Measurements from ENCODE around the gene ABCC6. TPM values are rescaled to one million over a fixed set of nuclear protein-coding genes. Genes with fewer than 3 reads are reported as not detected.
"Not testable (repeated sequence)": the region's sequence is repeated elsewhere in the genome, so short reads cannot be mapped to it uniquely, and the experiment has no call there.

The ABCC6 gene
- polyA plus RNA-seq, 2 donors, result 0.08 to 0.31 TPM

DNA sequence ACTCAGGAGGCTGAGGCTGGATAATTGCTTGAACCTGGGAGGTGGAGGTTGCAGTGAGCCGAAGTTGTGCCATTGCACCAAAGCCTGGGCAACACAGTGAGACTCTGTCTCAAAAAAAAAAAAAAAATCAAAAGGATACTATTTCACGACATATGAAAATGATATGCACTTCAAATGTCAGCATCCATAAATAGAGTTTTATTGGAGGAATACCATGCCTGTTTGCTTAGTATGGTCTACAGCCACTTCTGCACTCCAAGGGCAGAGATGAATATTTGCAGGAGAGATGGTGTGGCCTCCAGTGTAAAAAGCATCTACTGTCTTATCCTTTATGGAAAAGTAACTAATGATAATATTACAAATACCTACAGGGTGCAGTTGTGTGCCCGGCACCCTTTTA is 27.2 kb downstream of the ABCC6 start:
- H3K27ac ChIP-seq (ENCODE audit: low read depth in 2 of 2, low read length in 1 of 2), result no peak overlapping the region
- H3K9me3 ChIP-seq (ENCODE audit: control insufficient read depth in 2 of 2, insufficient read depth in 1 of 2, low read depth in 1 of 2, low read length in 1 of 2), result no peaks in the 10 kb centered on the region
- WGBS, 2 donors, result 80 to 90% methylated on average over 3 of the region's 3 CpGs
- no peaks in the 10 kb centered on the region for H3K4me1 ChIP-seq (ENCODE audit: control insufficient read depth in 2 of 2, insufficient read depth in 2 of 2, low read length in 1 of 2)
- H3K36me3 ChIP-seq (ENCODE audit: control insufficient read depth in 2 of 2, insufficient read depth in 2 of 2, low read length in 1 of 2), result no peaks in the 10 kb centered on the region
- H3K27me3 ChIP-seq (ENCODE audit: control insufficient read depth in 1 of 2, insufficient read depth in 2 of 2, low read length in 2 of 2), result no peaks in the 10 kb centered on the region
- no peak overlapping the region for H3K4me3 ChIP-seq (ENCODE audit: low read depth in 1 of 2, low read length in 2 of 2)

DNA sequence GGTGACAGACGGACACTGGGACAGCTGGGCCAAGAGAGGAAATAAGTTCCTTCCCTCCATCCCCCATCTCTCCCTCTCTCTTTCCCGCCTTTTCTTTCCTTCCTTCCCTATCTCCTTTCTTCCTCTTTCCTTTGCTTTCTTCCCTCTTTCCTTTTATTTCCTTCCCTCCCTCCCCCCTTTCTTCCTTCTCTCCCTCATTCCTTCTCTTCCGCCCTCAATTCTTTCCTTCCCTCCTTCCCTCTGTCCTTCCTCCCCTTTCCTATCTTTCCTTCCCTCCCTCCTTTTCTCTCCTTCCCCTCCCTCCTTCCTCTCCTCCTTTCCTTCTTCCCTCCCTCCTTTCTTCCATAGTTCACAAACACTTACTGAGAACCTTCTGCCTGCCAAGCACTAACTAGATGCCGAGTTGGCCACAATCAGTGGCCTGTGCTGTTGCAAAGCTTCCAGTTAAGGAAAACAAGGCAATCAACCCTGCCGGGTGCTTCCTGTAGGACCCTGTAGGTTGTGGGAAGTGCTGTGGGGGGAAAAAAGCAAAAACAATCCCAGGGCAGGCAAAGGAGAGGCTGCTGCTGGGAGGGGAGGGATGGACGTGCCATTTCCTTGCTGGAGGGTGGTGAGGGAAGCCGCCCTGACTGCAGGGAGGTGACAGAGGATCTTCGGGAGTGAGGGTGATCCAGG is 31.7 kb downstream of the ABCC6 start:
- H3K9me3 ChIP-seq (ENCODE audit: control insufficient read depth in 2 of 2, insufficient read depth in 1 of 2, low read depth in 1 of 2, low read length in 1 of 2), result no peaks in the 10 kb centered on the region
- 60 to 64% methylated on average over 7 to 8 of the region's 8 CpGs for WGBS, 2 donors
- H3K4me3 ChIP-seq (ENCODE audit: low read depth in 1 of 2, low read length in 2 of 2), result no peak overlapping the region
- H3K27me3 ChIP-seq (ENCODE audit: control insufficient read depth in 1 of 2, insufficient read depth in 2 of 2, low read length in 2 of 2), result no peaks in the 10 kb centered on the region
- H3K27ac ChIP-seq (ENCODE audit: low read depth in 2 of 2, low read length in 1 of 2), result no peak overlapping the region
- no peaks in the 10 kb centered on the region for H3K36me3 ChIP-seq (ENCODE audit: control insufficient read depth in 2 of 2, insufficient read depth in 2 of 2, low read length in 1 of 2)
- no peaks in the 10 kb centered on the region for H3K4me1 ChIP-seq (ENCODE audit: control insufficient read depth in 2 of 2, insufficient read depth in 2 of 2, low read length in 1 of 2)

DNA sequence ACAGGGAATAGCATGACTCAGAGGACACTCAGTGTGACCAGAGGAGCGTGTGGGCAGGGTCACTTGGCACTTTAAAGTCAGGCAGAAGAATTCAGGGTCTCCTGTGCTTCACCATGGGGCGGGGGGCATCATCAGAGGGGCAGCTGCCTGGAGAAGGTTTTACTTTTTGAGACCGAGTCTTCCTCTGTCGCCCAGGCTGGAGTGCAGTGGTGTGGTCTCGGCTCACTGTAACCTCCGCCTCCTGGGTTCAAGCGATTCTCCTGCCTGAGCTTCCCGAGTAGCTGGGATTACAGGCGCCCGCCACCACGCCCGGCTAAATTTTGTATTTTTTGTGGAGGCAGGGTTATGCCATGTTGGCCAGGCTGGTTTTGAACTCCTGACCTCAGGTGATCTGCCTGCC is 32.3 kb downstream of the ABCC6 start:
- 91 to 95% methylated on average over 12 of the region's 12 CpGs for WGBS, 2 donors
- not testable (repeated sequence) for H3K36me3 ChIP-seq (ENCODE audit: control insufficient read depth in 2 of 2, insufficient read depth in 2 of 2, low read length in 1 of 2); H3K27me3 ChIP-seq (ENCODE audit: control insufficient read depth in 1 of 2, insufficient read depth in 2 of 2, low read length in 2 of 2); H3K4me3 ChIP-seq (ENCODE audit: low read depth in 1 of 2, low read length in 2 of 2); H3K27ac ChIP-seq (ENCODE audit: low read depth in 2 of 2, low read length in 1 of 2); H3K4me1 ChIP-seq (ENCODE audit: control insufficient read depth in 2 of 2, insufficient read depth in 2 of 2, low read length in 1 of 2); H3K9me3 ChIP-seq (ENCODE audit: control insufficient read depth in 2 of 2, insufficient read depth in 1 of 2, low read depth in 1 of 2, low read length in 1 of 2)

DNA sequence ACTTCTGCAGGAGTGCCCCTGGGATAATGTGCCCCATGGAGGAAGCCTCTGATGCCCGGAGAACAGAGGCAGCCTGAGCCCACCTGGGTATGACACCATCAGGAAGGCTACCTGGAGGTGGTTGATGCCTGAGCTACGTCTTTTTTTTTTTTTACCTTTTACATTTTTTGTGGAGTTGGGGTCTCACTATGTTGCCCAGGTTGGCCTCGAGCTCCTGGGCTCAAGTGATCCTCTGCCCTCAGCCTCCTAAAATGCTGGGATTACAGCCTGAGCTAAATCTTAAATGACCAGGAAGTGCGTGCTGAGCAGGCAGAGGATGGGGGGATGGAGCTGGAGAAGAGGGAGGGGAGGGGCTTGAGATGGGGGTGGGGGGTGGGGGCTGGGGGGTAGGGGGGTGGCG is 32.7 kb downstream of the ABCC6 start:
- Histone ChIP-seq H3K9me3 (ENCODE audit: control insufficient read depth in 2 of 2, insufficient read depth in 1 of 2, low read depth in 1 of 2, low read length in 1 of 2) (no peaks in the 10 kb centered on the region), H3K27me3 (ENCODE audit: control insufficient read depth in 1 of 2, insufficient read depth in 2 of 2, low read length in 2 of 2) (no peaks in the 10 kb centered on the region), H3K27ac (ENCODE audit: low read depth in 2 of 2, low read length in 1 of 2) (no peak overlapping the region), H3K4me1 (ENCODE audit: control insufficient read depth in 2 of 2, insufficient read depth in 2 of 2, low read length in 1 of 2) (no peaks in the 10 kb centered on the region), H3K36me3 (ENCODE audit: control insufficient read depth in 2 of 2, insufficient read depth in 2 of 2, low read length in 1 of 2) (no peaks in the 10 kb centered on the region), H3K4me3 (ENCODE audit: low read depth in 1 of 2, low read length in 2 of 2) (no peak overlapping the region)
- WGBS, 2 donors, result 78 to 85% methylated on average over 5 of the region's 5 CpGs

DNA sequence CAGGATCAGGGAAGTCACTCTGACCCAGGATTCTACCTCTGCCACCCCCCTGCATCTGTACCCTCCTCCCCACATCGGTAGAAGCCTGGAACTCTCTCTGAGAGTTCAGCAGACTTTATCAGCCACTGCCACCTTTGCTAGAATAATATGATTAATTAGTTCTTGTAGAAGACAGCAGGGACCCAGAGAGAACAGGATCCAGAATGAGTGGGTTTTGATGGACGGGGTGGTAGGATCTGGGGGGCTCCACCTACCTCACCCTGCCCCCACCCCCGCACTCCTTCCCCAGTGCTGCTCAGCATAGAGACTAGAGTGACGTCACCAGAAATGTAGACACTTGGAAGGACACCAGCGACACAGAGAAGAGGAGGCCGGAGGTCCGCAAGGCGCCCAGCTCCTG is 33.5 kb downstream of the ABCC6 start:
- no peak overlapping the region for H3K4me3 ChIP-seq (ENCODE audit: low read depth in 1 of 2, low read length in 2 of 2)
- no peaks in the 10 kb centered on the region for H3K27me3 ChIP-seq (ENCODE audit: control insufficient read depth in 1 of 2, insufficient read depth in 2 of 2, low read length in 2 of 2)
- H3K9me3 ChIP-seq (ENCODE audit: control insufficient read depth in 2 of 2, insufficient read depth in 1 of 2, low read depth in 1 of 2, low read length in 1 of 2), result no peaks in the 10 kb centered on the region
- WGBS, 2 donors, result 74 to 80% methylated on average over 6 to 8 of the region's 8 CpGs
- H3K36me3 ChIP-seq (ENCODE audit: control insufficient read depth in 2 of 2, insufficient read depth in 2 of 2, low read length in 1 of 2), result no peaks in the 10 kb centered on the region
- no peaks in the 10 kb centered on the region for H3K4me1 ChIP-seq (ENCODE audit: control insufficient read depth in 2 of 2, insufficient read depth in 2 of 2, low read length in 1 of 2)
- H3K27ac ChIP-seq (ENCODE audit: low read depth in 2 of 2, low read length in 1 of 2), result no peak overlapping the region

DNA sequence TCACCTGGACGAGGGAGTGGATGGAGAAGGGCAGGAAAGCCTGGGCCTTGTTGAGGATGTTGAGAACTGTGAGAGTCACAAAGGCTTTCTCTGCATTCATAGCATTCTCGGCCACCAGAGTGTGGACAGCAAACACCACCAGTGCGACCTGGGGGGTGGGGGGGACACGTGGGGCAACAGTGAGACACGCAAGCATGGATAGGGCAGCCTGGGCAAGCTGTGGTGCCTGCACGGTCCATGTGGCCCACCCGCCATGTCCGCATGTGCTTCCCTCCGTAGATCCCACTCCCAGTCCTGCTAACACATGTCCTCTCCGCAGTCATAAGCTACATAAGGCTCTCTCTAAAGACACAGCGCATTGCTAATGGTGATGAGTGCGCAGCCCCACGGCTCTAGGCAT is 34.5 kb downstream of the ABCC6 start:
- Histone ChIP-seq H3K36me3 (ENCODE audit: control insufficient read depth in 2 of 2, insufficient read depth in 2 of 2, low read length in 1 of 2) (no peaks in the 10 kb centered on the region), H3K27ac (ENCODE audit: low read depth in 2 of 2, low read length in 1 of 2) (no peak overlapping the region), H3K4me3 (ENCODE audit: low read depth in 1 of 2, low read length in 2 of 2) (no peak overlapping the region), H3K27me3 (ENCODE audit: control insufficient read depth in 1 of 2, insufficient read depth in 2 of 2, low read length in 2 of 2) (no peaks in the 10 kb centered on the region), H3K4me1 (ENCODE audit: control insufficient read depth in 2 of 2, insufficient read depth in 2 of 2, low read length in 1 of 2) (no peaks in the 10 kb centered on the region), H3K9me3 (ENCODE audit: control insufficient read depth in 2 of 2, insufficient read depth in 1 of 2, low read depth in 1 of 2, low read length in 1 of 2) (no peaks in the 10 kb centered on the region)
- 84 to 85% methylated on average over 13 of the region's 13 CpGs for WGBS, 2 donors

DNA sequence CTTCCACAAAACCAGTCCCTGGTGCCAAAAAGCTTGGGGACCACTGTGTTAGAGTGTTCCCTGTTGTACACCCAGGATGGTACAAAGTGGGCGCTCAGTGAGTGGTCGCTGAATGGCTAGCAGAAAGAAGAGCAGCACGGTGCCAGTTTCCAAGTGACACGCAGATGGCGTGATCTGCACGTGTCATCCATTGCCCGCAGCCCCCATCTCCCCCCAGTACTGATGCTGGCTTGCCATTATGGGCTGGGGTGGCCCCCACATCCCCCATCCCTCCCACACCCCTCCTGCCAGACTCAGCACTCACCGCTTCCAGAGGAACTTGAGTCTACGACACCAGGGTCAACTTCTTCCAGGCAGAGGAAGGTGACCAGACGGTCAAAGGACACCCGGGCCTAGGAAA is 36.5 kb downstream of the ABCC6 start:
- 93 to 95% methylated on average over 11 of the region's 11 CpGs for WGBS, 2 donors
- Histone ChIP-seq H3K9me3 (ENCODE audit: control insufficient read depth in 2 of 2, insufficient read depth in 1 of 2, low read depth in 1 of 2, low read length in 1 of 2) (no peaks in the 10 kb centered on the region), H3K36me3 (ENCODE audit: control insufficient read depth in 2 of 2, insufficient read depth in 2 of 2, low read length in 1 of 2) (no peaks in the 10 kb centered on the region)

DNA sequence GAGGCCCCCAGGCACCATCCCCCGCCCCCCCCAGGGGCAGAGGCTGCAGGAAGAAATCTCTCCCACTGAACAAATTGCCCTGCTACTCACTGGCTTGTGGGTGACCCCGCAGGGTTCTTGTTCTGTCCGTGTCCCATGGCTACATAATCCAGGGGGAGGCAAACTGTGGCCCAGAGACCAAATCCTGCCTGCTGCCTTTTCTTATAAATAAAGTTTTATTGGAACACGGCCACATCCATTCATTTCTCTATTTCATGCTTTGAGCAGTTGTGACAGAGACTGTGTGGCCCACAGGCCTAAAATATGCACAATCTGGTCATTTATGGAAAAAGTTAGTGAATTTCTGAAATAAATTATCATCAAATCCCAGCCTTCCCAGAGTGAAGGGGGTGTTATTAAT is 38.2 kb downstream of the ABCC6 start:
- no peaks in the 10 kb centered on the region for H3K36me3 ChIP-seq (ENCODE audit: control insufficient read depth in 2 of 2, insufficient read depth in 2 of 2, low read length in 1 of 2)
- no peaks in the 10 kb centered on the region for H3K27me3 ChIP-seq (ENCODE audit: control insufficient read depth in 1 of 2, insufficient read depth in 2 of 2, low read length in 2 of 2)
- H3K4me3 ChIP-seq (ENCODE audit: low read depth in 1 of 2, low read length in 2 of 2), result no peak overlapping the region
- H3K27ac ChIP-seq (ENCODE audit: low read depth in 2 of 2, low read length in 1 of 2), result no peak overlapping the region
- no peaks in the 10 kb centered on the region for H3K9me3 ChIP-seq (ENCODE audit: control insufficient read depth in 2 of 2, insufficient read depth in 1 of 2, low read depth in 1 of 2, low read length in 1 of 2)
- H3K4me1 ChIP-seq (ENCODE audit: control insufficient read depth in 2 of 2, insufficient read depth in 2 of 2, low read length in 1 of 2), result no peaks in the 10 kb centered on the region
- WGBS, 2 donors, result 77% methylated on average over 4 of the region's 4 CpGs

More for the DNA sequence above, 36.5 kb downstream of the ABCC6 start:
- H3K27me3 ChIP-seq (ENCODE audit: control insufficient read depth in 1 of 2, insufficient read depth in 2 of 2, low read length in 2 of 2), result no peaks in the 10 kb centered on the region
- H3K4me1 ChIP-seq (ENCODE audit: control insufficient read depth in 2 of 2, insufficient read depth in 2 of 2, low read length in 1 of 2), result no peaks in the 10 kb centered on the region
- H3K4me3 ChIP-seq (ENCODE audit: low read depth in 1 of 2, low read length in 2 of 2), result no peak overlapping the region
- H3K27ac ChIP-seq (ENCODE audit: low read depth in 2 of 2, low read length in 1 of 2), result no peak overlapping the region

DNA sequence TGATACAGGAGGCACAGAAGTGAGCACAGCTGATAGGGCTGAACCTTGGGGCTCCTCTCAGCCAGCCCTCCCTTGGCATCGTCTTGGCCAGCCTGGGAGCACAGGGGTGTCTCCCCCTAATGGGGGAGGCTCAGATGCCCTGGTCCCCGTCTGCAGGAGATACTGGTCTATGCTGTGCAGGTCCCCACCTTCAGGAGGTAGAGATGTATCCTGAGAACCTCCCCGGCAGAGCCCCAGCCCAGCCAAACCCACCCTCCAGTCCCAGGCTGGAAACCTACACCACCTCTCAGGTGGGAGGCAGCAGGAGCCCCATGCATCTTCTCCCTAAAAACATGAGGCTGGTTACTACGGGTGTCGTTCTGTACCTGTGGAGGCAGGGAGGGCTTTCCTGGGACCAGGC is 38.7 kb downstream of the ABCC6 start:
- Histone ChIP-seq H3K27ac (ENCODE audit: low read depth in 2 of 2, low read length in 1 of 2) (no peak overlapping the region), H3K36me3 (ENCODE audit: control insufficient read depth in 2 of 2, insufficient read depth in 2 of 2, low read length in 1 of 2) (no peaks in the 10 kb centered on the region), H3K4me1 (ENCODE audit: control insufficient read depth in 2 of 2, insufficient read depth in 2 of 2, low read length in 1 of 2) (no peaks in the 10 kb centered on the region), H3K27me3 (ENCODE audit: control insufficient read depth in 1 of 2, insufficient read depth in 2 of 2, low read length in 2 of 2) (no peaks in the 10 kb centered on the region), H3K9me3 (ENCODE audit: control insufficient read depth in 2 of 2, insufficient read depth in 1 of 2, low read depth in 1 of 2, low read length in 1 of 2) (no peaks in the 10 kb centered on the region), H3K4me3 (ENCODE audit: low read depth in 1 of 2, low read length in 2 of 2) (no peak overlapping the region)
- WGBS, 2 donors, result 76 to 86% methylated on average over 5 of the region's 5 CpGs

DNA sequence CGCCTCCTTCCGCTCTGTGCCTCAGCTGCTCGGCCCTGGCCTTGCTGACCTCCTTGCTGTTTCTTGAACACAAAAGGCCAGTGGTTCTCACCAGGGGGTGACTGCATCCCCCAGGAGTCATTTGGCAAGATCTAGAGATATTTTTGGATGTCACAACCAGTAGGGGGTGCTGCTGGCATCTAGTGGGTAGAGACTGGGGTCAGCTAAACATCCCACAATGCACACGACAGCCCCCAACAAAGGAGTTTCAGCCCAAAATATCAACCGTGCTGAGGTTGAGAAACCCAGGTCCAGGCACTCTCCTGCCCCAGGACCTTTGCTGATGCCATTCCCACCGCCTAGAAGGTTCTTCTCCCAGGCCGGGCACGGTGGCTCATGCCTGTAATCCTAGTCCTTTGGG is 39.7 kb downstream of the ABCC6 start:
- Histone ChIP-seq H3K4me3 (ENCODE audit: low read depth in 1 of 2, low read length in 2 of 2) (no peak overlapping the region), H3K9me3 (ENCODE audit: control insufficient read depth in 2 of 2, insufficient read depth in 1 of 2, low read depth in 1 of 2, low read length in 1 of 2) (no peaks in the 10 kb centered on the region), H3K27ac (ENCODE audit: low read depth in 2 of 2, low read length in 1 of 2) (no peak overlapping the region), H3K27me3 (ENCODE audit: control insufficient read depth in 1 of 2, insufficient read depth in 2 of 2, low read length in 2 of 2) (no peaks in the 10 kb centered on the region), H3K4me1 (ENCODE audit: control insufficient read depth in 2 of 2, insufficient read depth in 2 of 2, low read length in 1 of 2) (no peaks in the 10 kb centered on the region), H3K36me3 (ENCODE audit: control insufficient read depth in 2 of 2, insufficient read depth in 2 of 2, low read length in 1 of 2) (no peaks in the 10 kb centered on the region)
- WGBS, 2 donors, result 79 to 88% methylated on average over 8 of the region's 8 CpGs
